Subcutaneous adipose tissue (tissue), 4 donors: Measurements from ENCODE around the gene FNDC10. TPM values are rescaled to one million over a fixed set of nuclear protein-coding genes. Genes with fewer than 3 reads are reported as not detected.

Experiments
- CTCF ChIP-seq: fragments of 450-650 bp; IDR thresholded peaks from one replicate; pipeline ENCODE4 v1.5.1; 2016; ENCODE audit warnings: low read depth, mild to moderate bottlenecking, control low read depth, antibody characterized with exemption, moderate library complexity
- total RNA-seq, 4 donors: library from RNA; depleted of rRNA; stranded (reverse); fragments of >200 nt; gene quantifications; one replicate each; pipeline ENCODE4 v1.1.0, GENCODE V29; 2016

Gene FNDC10
- total RNA-seq, 4 donors from 2014 or later, result 0.22 to 1.4 TPM; not detected in 2

DNA sequence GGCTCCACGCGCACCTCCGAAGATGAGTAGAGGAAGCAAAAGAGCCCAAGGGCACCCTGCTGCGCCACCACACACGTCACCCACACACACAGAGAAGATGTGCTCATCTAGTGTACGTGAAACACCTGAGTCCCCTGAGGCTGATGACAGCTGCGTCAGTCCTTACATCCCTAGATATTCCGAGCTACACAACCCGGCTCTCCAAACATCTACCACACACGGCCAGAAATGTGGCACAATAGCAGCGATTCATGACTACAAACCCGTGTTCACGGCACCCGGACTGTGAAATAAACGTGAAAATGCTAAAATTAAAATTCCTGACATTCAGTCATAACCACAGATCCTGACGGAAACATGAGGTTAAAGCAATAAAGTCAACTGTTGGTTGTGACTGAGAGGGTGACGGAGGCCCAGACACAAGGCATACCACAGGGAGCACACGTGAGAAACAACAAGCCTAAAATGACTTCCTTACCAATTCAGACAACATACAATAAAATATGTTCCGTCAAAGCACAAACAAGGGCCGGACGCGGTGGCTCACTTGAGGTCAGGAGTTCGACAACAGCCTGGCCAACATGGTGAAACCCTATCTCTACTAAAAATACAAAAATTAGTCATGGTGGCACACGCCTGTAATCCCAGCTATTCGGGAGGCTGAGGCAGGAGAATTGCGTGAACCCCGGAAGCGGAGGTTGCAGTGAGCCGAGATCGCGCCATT is 32.6 kb downstream of the FNDC10 start:
- no peak for TF ChIP-seq CTCF

DNA sequence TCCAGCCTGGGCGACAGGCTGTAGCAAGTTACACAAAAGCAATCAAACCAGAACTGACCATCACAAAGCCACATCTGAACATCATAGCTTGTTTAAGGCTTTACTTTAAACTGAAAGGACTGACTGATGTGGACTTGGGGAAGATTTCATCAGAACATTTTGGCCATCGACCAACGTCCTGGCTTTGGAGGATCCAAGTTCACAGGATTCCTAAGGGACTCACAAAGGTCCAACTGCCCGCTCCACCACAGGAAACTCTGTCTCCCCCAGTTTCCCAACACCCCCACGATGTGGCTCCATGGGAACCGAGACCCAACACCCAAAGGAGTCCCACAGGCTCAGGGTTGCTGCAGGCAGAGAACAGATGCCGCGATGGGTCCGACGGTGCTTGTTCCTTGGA is 34.6 kb downstream of the FNDC10 start:
- TF ChIP-seq CTCF, result no peak

DNA sequence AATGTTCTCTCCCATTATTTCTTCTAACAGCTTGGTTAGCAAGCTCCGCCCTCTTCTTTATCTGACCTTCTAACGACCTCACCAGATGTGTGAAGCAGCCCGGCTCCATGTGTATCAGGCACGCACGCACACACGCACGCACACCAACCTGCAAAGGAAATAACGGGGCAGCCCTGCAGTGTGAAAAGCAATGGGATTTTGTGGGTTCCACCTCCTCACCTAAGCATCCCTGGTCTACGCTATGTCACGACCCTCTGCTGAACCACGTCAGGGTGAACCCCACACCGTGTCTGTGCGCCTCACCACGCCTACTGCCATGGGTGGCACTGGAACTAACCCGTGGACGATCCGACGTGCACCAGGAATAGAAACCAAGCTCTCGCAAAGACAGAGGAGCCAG is 35.7 kb downstream of the FNDC10 start:
- no peak for TF ChIP-seq CTCF

DNA sequence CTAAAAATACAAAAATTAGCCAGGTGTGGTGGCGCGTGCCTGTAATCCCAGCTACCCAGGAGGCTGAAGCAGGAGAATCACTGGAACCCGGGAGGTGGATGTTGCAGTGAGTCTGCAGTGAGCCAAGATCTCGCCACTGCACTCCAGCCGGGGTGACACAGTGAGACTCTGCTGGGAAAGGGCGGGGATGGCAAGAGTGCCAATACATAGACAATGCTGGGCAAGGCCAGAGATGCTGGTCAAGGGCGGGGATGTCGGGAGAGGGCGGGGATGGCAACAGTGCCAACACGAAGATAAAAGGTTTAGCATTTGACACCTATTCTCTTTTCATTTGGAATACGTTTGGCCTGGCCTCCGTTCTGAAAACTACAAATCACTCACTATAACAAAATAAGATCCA is 36.2 kb downstream of the FNDC10 start:
- no peak for TF ChIP-seq CTCF

DNA sequence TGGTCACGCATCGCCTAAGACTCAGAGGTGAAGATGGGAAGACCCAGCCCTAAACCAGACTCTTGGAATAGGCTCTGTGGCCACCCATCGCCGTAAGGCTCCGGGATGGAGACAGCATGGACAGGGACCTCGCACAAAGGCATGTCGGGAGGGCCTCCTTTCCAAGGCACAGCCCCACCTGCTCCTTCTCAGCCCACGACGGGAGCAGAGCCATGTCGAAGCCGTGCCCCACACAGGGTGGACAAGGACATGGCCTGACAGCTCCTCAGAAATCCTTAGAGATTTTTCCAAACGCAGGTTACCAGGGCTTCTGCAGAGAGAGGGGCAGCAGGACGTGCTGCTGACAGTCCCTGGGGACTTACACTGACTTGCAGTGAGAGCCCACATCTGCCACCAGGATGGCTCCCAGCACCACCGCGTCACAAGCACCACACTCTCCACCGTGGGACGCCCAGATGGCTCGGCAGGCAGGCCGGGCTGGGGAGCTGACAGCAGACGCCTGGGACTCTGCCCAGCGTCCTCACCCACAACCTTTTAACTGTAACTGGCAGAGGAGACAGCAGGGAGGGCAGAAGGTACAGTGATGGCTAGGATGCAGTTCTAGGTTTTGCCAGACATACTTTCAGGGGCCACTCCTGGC is 37.3 kb downstream of the FNDC10 start:
- no peak for TF ChIP-seq CTCF

- TF ChIP-seq CTCF, result no peak
Observed at GRCh38 chr1:1561801-1562470, 38.0 kb downstream of the FNDC10 start.

- TF ChIP-seq CTCF, result no peak
Observed at GRCh38 chr1:1560178-1560577, 39.8 kb downstream of the FNDC10 start.
